GM20000 (cell line): ENCODE data around the gene MRPS34.
"Not testable (repeated sequence)": the region's sequence is repeated elsewhere in the genome, so short reads cannot be mapped to it uniquely, and the experiment has no call there.

Source experiments
- DNase-seq: peaks from one replicate; pipeline ENCODE4 v3.0.0; 2012; ENCODE audit warnings: low spot score
- TF ChIP-seq, protein P1 (sequence below): IDR thresholded peaks from 2 replicates; pipeline ENCODE4 v1.5.1; 2012; ENCODE audit warnings: mild to moderate bottlenecking, control low read depth; ENCODE audit errors: extremely low read depth, missing control alignments

MRPS34 gene

DNA sequence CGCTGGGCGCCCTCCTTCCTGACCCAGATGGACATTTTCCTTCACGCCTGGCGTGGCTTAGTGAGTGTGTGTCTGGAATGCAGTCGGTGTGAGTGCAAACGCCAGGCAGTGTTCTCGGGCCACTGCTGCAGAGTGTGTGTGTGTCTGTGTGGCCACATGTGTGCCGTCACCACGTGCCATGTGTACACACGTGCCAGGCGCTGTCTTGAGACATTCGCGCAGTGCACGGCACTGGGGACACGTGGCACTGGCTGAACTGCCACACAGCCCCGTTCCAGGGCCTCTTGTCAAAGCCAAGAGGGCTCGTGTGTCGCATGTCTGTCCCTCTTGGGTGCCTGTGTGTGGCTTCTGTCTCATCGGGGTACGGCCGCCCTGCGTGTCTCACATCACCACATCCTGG, 38.1 kb downstream of the MRPS34 start:
- no peak for DNase-seq
- TF ChIP-seq, protein P1, sequence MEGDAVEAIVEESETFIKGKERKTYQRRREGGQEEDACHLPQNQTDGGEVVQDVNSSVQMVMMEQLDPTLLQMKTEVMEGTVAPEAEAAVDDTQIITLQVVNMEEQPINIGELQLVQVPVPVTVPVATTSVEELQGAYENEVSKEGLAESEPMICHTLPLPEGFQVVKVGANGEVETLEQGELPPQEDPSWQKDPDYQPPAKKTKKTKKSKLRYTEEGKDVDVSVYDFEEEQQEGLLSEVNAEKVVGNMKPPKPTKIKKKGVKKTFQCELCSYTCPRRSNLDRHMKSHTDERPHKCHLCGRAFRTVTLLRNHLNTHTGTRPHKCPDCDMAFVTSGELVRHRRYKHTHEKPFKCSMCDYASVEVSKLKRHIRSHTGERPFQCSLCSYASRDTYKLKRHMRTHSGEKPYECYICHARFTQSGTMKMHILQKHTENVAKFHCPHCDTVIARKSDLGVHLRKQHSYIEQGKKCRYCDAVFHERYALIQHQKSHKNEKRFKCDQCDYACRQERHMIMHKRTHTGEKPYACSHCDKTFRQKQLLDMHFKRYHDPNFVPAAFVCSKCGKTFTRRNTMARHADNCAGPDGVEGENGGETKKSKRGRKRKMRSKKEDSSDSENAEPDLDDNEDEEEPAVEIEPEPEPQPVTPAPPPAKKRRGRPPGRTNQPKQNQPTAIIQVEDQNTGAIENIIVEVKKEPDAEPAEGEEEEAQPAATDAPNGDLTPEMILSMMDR: no peak

DNA sequence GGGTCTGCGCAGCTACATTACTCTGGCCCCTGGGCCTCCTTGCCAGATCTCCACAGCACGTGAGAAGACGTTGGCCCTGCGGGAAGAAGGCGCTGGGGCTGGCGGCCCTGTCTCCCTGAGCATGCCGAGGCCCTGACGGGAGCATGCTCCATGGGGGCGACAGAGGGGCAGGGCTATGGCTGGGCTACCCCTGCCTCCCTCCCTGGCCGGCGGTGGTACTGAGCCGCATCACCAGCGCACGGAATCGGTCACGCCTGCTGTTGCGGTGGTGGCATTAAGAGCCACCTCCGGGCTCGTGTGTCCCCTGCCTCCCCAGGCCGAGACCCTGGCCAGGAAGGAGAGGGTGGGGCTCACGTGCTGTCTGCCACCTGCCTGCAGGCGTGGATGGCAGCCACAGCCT, 38.8 kb downstream of the MRPS34 start:
- TF ChIP-seq, protein P1: no peak
- DNase-seq: no peak

DNA sequence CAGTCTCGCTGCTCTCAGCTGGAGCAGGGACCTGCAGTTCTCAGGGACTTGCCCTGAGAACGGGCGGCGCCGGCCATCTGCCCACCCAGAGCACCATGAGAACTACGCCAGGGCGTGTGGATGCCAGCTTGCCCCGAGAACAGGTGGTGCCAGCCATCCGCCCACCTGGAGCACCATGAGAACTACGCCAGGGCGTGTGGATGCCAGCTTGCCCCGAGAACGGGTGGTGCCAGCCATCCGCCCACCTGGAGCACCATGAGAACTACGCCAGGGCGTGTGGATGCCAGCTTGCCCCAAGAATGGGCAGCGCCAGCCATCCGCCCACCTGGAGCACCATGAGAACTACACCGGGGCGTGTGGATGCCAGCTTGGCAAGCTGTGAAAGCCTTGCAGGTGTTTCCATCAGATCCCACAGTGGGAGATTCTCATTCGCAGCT, 40.4 kb downstream of the MRPS34 start:
- not testable (repeated sequence) for DNase-seq

DNA sequence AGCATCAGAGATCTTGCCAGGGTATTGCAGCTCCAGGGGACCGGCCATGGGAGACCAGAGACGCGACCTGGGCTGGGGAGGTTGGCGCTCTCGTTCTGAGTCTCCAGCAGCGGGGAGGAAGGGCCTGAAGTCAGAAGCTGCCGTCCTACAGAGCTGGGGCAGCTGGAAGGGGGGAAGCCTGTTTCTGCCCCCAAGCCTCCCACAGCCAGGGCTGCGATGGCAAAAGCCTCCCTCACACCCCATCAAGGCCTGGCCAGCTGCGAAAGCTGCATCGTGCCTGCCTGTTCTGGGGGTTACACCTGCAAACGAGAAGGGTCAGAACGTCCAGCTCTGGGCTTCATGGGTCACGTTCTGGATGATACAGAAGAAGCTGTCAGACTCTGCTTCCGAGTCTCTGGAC, 40.9 kb downstream of the MRPS34 start:
- TF ChIP-seq, protein P1: no peak
- DNase-seq: no peak

DNA sequence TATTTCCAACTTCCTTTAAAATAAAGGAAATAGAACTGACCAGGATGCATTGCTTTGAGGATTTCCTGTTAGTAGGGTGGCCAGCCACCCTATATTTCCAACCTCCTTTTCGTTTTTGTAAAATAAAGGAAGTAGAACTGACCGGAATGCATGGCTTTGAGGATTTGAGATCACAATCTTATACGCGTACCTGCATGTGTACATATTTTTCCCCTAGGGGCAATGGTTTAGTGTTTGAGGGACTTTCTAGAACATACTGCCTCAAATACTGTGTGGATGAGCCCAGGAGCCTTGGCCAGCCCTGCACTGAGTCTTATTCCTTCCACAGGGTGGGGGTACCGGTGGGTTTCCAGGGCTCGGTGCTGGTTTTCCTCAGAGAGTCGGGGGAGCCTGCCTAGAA, 41.3 kb downstream of the MRPS34 start:
- no peak for DNase-seq
- TF ChIP-seq, protein P1: no peak

DNA sequence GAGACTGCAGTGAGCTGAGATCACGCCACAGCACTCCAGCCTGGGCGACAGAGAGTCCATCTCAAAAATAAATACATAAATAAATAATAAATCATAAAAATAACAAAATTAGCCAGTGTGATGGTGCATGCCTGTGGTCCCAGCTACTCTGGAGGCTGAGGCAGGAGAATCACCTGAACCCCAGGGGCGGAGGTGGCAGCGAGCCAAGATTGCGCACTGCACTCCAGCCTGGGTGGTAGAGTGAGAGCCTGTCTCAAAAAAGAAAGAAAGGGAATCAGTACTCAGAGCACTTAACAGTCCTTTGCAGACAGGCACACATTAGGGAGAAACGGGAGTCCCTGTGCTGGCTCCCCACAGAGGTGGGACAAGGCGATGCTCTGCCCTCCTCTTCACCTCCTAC, 41.9 kb downstream of the MRPS34 start:
- no peak for DNase-seq
- TF ChIP-seq, protein P1: no peak

DNA sequence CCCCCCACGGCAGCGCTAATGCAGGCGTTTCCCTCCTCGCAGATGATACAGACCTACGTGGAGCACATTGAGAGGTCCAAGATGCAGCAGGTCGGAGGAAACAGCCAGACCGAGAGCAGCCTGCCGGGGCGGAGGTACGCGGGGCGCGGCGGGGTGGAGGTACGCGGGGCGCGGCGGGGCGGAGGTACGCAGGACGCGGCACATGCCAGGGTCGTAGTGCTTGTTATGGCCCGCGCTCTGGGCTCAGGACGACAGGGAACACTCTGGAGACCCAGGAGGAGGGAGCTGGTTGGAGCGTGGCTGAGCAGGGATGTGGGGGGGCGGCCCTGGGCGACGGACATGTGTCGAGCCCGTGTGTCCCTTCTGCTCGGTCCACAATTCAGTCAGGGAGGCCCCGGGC, 43.5 kb downstream of the MRPS34 start:
- no peak for DNase-seq
- TF ChIP-seq, protein P1: no peak

DNA sequence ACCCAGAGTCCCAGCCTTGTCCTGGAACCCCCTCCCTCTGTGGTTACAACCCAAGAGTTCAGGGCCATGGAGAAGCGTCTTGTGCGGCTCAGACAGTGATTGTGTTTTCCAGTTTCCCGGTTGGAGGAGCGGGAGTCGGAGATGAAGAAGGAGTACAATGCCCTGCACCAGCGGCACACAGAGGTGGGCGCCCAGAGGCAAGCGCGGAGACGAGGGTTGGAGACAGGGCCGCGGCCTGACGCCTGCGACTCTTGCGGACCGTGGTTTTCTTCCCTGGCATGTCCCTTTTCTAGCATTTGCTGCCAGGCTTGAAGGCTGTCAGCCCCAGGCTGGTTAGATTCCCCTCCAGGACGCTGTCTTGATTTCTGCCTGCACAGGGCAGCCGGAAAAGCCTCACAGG, 43.9 kb downstream of the MRPS34 start:
- no peak for DNase-seq
- TF ChIP-seq, protein P1: no peak
